Mesothelial cell of epicardium (in vitro differentiated cells): ENCODE data around the gene NELFCD. TPM values are rescaled to one million over a fixed set of nuclear protein-coding genes. Genes with fewer than 3 reads are reported as not detected.
"Not testable (repeated sequence)": the region's sequence is repeated elsewhere in the genome, so short reads cannot be mapped to it uniquely, and the experiment has no call there.

Experiments used
- DNase-seq, 2 experiments: peaks; one replicate each; pipeline ENCODE4 v3.0.0; 2021; ENCODE audit warnings: low spot score in 2 of 2; ENCODE audit not compliant: unreplicated experiment in 2 of 2
- H3K27ac Mint-ChIP-seq: 2 replicates; pipeline ENCODE4 v1.8.0; 2021; ENCODE audit warnings: mixed read lengths
- H3K27me3 Mint-ChIP-seq: 2 replicates; pipeline ENCODE4 v1.8.0; 2021; ENCODE audit warnings: low read depth, mixed read lengths
- H3K36me3 Mint-ChIP-seq: 2 replicates; pipeline ENCODE4 v1.8.0; 2021; ENCODE audit warnings: mixed read lengths
- H3K4me1 Mint-ChIP-seq: 2 replicates; pipeline ENCODE4 v1.8.0; 2021; ENCODE audit warnings: mixed read lengths
- H3K4me3 Mint-ChIP-seq: 2 replicates; pipeline ENCODE4 v1.8.0; 2021; ENCODE audit warnings: mild to moderate bottlenecking, moderate library complexity, mixed read lengths
- H3K9me3 Mint-ChIP-seq: 2 replicates; pipeline ENCODE4 v1.8.0; 2021; ENCODE audit warnings: mixed read lengths
- CTCF ChIP-seq: fragments of 200-600 bp; sonication (generic); IDR thresholded peaks from one replicate; pipeline ENCODE4 v1.5.0; 2021; ENCODE audit warnings: antibody characterized with exemption; ENCODE audit not compliant: unreplicated experiment
- total RNA-seq: library from RNA; stranded (reverse); gene quantifications from 3 replicates; pipeline ENCODE4 v1.2.1, GENCODE V29; 2021

Gene NELFCD
- total RNA-seq, 1 donor from 2014 or later, result 106 TPM

GRCh38 chr20:58942549-58942948 lies 38.5 kb upstream of the NELFCD start:
- no peaks in the 10 kb centered on the region for H3K9me3 Mint-ChIP-seq
- H3K4me3 Mint-ChIP-seq, result no peak overlapping the region
- no peak for DNase-seq
- H3K27me3 Mint-ChIP-seq, result peaks cover 7% of the 10 kb centered on the region
- H3K27ac Mint-ChIP-seq, result no peak overlapping the region
- peaks cover 8% of the 10 kb centered on the region for H3K4me1 Mint-ChIP-seq
- no peak for TF ChIP-seq CTCF
- H3K36me3 Mint-ChIP-seq, result no peaks in the 10 kb centered on the region

GRCh38 chr20:58944610-58945009 lies 36.4 kb upstream of the NELFCD start:
- H3K4me1 Mint-ChIP-seq, result peaks cover 8% of the 10 kb centered on the region
- no peak for DNase-seq
- H3K9me3 Mint-ChIP-seq, result no peaks in the 10 kb centered on the region
- no peaks in the 10 kb centered on the region for H3K36me3 Mint-ChIP-seq
- peak overlapping the region; percentile 77 for H3K27ac Mint-ChIP-seq
- H3K4me3 Mint-ChIP-seq, result no peak overlapping the region
- peaks cover 5% of the 10 kb centered on the region for H3K27me3 Mint-ChIP-seq
- no peak for TF ChIP-seq CTCF

- H3K27me3 Mint-ChIP-seq, result peaks cover 3% of the 10 kb centered on the region
- H3K36me3 Mint-ChIP-seq, result no peaks in the 10 kb centered on the region
- peaks cover 8% of the 10 kb centered on the region for H3K4me1 Mint-ChIP-seq
- no peak for DNase-seq
- TF ChIP-seq CTCF, result no peak
- no peaks in the 10 kb centered on the region for H3K9me3 Mint-ChIP-seq
- H3K4me3 Mint-ChIP-seq, result no peak overlapping the region
- H3K27ac Mint-ChIP-seq, result no peak overlapping the region
Measured at GRCh38 chr20:58945965-58946631, 35.0 kb upstream of the NELFCD start.

- not testable (repeated sequence) for H3K4me1 Mint-ChIP-seq, H3K9me3 Mint-ChIP-seq, H3K27ac Mint-ChIP-seq, H3K36me3 Mint-ChIP-seq, H3K27me3 Mint-ChIP-seq, H3K4me3 Mint-ChIP-seq, DNase-seq
Measured at GRCh38 chr20:58947797-58948388, 33.2 kb upstream of the NELFCD start.

GRCh38 chr20:58950603-58951002 lies 30.5 kb upstream of the NELFCD start:
- Mint-ChIP-seq H3K27me3 (peaks cover 2% of the 10 kb centered on the region), H3K9me3 (peaks cover 17% of the 10 kb centered on the region), H3K36me3 (peaks cover 2% of the 10 kb centered on the region), H3K27ac (no peak overlapping the region), H3K4me3 (no peak overlapping the region), H3K4me1 (no peaks in the 10 kb centered on the region)
- DNase-seq, result no peak
- no peak for TF ChIP-seq CTCF

GRCh38 chr20:58953050-58953449 lies 28.0 kb upstream of the NELFCD start:
- no peaks in the 10 kb centered on the region for H3K4me1 Mint-ChIP-seq
- peaks cover 2% of the 10 kb centered on the region for H3K27me3 Mint-ChIP-seq
- DNase-seq, result no peak
- H3K36me3 Mint-ChIP-seq, result peaks cover 2% of the 10 kb centered on the region
- peaks cover 22% of the 10 kb centered on the region for H3K9me3 Mint-ChIP-seq
- no peak for TF ChIP-seq CTCF
- H3K27ac Mint-ChIP-seq, result no peak overlapping the region
- H3K4me3 Mint-ChIP-seq, result no peak overlapping the region
